AG04449 (cell line): ENCODE measurements around the gene MAZ.
"Not testable (repeated sequence)": the region's sequence is repeated elsewhere in the genome, so short reads cannot be mapped to it uniquely, and the experiment has no call there.

ENCODE experiments used
- CTCF ChIA-PET: fragments of 350-600 bp; formaldehyde crosslinking; extraction: SDS; loops from one replicate; lab custom pipeline; 2021; ENCODE audit warnings: antibody characterized with exemption; lab: Yijun Ruan, JAX
- POLR2A ChIA-PET: fragments of 400-600, 350-600 bp; formaldehyde crosslinking; extraction: SDS; loops from one replicate; lab custom pipeline; 2020; ENCODE audit warnings: antibody characterized with exemption, inconsistent platforms; lab: Yijun Ruan, JAX
- DNase-seq: peaks from one replicate; pipeline ENCODE4 v3.0.0-alpha.2; 2010; ENCODE audit warnings: low read depth, low spot score
- H3K4me3 ChIP-seq: 2 replicates; pipeline ENCODE4 v1.5.1; 2011; ENCODE audit warnings: low read depth, mild to moderate bottlenecking, control low read depth, low read length
- TF ChIP-seq, protein P1 (sequence below): IDR thresholded peaks from one replicate; pipeline ENCODE4 v1.5.1; 2011; ENCODE audit warnings: mild to moderate bottlenecking, moderate library complexity, low read length, control low read depth, inconsistent platforms; ENCODE audit not compliant: insufficient read depth; ENCODE audit errors: missing control alignments

MAZ gene

DNA sequence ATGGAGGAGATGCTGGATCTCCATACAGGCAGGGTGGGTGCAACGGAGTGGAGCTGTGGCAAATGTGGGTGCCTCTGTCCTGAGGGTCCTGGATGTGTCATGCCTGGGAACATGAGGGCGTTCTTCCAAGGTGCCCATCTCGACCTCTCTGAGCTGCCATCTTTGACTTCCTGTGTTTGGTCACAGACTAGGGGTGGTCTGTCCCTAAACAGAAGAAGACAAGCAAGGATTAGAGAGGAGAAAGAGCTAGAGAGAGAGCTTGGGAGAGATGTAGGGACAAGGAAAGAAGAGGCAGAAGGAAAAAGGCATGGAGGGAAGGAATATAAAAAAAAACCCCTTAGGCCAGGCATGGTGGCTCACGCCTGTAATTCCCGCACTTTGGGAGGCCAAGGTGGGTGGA, 31.6 kb upstream of the MAZ start:
- DNase-seq, result no peak
- TF ChIP-seq, protein P1, sequence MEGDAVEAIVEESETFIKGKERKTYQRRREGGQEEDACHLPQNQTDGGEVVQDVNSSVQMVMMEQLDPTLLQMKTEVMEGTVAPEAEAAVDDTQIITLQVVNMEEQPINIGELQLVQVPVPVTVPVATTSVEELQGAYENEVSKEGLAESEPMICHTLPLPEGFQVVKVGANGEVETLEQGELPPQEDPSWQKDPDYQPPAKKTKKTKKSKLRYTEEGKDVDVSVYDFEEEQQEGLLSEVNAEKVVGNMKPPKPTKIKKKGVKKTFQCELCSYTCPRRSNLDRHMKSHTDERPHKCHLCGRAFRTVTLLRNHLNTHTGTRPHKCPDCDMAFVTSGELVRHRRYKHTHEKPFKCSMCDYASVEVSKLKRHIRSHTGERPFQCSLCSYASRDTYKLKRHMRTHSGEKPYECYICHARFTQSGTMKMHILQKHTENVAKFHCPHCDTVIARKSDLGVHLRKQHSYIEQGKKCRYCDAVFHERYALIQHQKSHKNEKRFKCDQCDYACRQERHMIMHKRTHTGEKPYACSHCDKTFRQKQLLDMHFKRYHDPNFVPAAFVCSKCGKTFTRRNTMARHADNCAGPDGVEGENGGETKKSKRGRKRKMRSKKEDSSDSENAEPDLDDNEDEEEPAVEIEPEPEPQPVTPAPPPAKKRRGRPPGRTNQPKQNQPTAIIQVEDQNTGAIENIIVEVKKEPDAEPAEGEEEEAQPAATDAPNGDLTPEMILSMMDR, result no peak
- H3K4me3 ChIP-seq, result no peak overlapping the region
- ChIA-PET POLR2A (no interaction called here), CTCF (interaction anchor here (3.1 to 3.4 kb wide), 2 partner anchors 10 to 15 kb away, joined by 14 to 22 read pairs; partner anchors contain the start of gene KIF22)

- TF ChIP-seq, protein P1, result no peak
- DNase-seq, result no peak
- POLR2A ChIA-PET, result no interaction called here
- H3K4me3 ChIP-seq, result no peak overlapping the region
- CTCF ChIA-PET, result interaction anchor here (1.0 to 4.8 kb wide), 2 partner anchors 9 to 14 kb away, joined by 4 to 23 read pairs; partner anchors contain the start of gene KIF22
Observed at GRCh38 chr16:29775742-29776408, 30.5 kb upstream of the MAZ start.

- TF ChIP-seq, protein P1, result no peak
- ChIA-PET CTCF (interaction anchor here (1.3 to 4.8 kb wide), 2 partner anchors 12 to 17 kb away, joined by 3 to 23 read pairs; partner anchors contain the start of gene KIF22), POLR2A (no interaction called here)
- no peak for DNase-seq
- H3K4me3 ChIP-seq, result no peak within 1 kb of the TSS
Observed at GRCh38 chr16:29777576-29778350, 28.6 kb upstream of the MAZ start, which contains the start of gene ZG16. Gene ZG16 (plus strand): TSS chr16:29778256. CDS start chr16:29779267, 1,011 bp downstream.

GRCh38 chr16:29779474-29779873, 26.9 kb upstream of the MAZ start:
- ChIA-PET CTCF (interaction anchor here (1.3 to 4.8 kb wide), 2 partner anchors 10 to 15 kb away, joined by 3 to 23 read pairs; partner anchors contain the start of gene KIF22), POLR2A (no interaction called here)
- TF ChIP-seq, protein P1, result no peak
- H3K4me3 ChIP-seq, result no peak overlapping the region
- DNase-seq, result no peak

- CTCF ChIA-PET, result interaction anchor here (1.1 to 3.9 kb wide), 5 partner anchors 13 to 65 kb away, joined by 3 to 28 read pairs (median 5); no protein-coding TSS in a partner anchor
- H3K4me3 ChIP-seq, DNase-seq, POLR2A ChIA-PET: not testable (repeated sequence)
Observed at GRCh38 chr16:29783094-29783953, 23.0 kb upstream of the MAZ start.

DNA sequence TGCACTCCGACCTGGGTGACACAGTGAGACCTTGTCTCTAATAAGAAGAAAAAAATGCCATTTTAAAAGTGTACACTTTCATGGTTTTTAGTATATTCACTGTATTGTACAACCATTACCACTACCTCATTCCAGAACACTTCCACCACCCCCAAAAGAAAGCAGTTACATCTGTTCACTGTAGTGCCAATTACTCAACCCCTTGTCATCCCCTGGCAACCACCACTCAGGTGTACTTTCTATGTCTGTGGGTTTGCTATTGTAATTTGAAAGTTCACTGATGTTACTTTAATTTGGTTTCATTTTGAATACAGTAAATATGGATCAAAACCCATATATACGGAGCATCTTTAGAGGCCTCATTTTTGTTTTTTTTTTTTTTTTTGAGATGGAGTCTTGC, 22.2 kb upstream of the MAZ start:
- no peak for DNase-seq
- H3K4me3 ChIP-seq, result no peak overlapping the region
- TF ChIP-seq, protein P1, result no peak
- POLR2A ChIA-PET, result no interaction called here
- CTCF ChIA-PET, result interaction anchor here (0.8 to 3.9 kb wide), 20 partner anchors 8 to 251 kb away, joined by 3 to 28 read pairs (median 4); partner anchors contain the start of gene C16orf54
